ENCODE measurements around the gene POLD4. TPM values are rescaled to one million over a fixed set of nuclear protein-coding genes. Genes with fewer than 3 reads are reported as not detected.
A peak's percentile ranks its signal among the peaks of the same experiment; 100 is the strongest.

Gene POLD4
- total and polyA plus RNA-seq, 2 of the 13 experiments (the other 11 are each of a cell fraction or from before 2014, with no cell fraction given), result 10.5 to 27.4 TPM

- TF ChIP-seq PRDM10 (CRISPR knock-in tag; IDR thresholded peaks at IDR 0.05; ENCODE audit: low read depth), result peak; percentile 74; the same call in 1 of the 2 replicates
- TF ChIP-seq PHF8 (CRISPR knock-in tag; IDR thresholded peaks at IDR 0.05), result peak; percentile 37
- TF ChIP-seq ZFP1 (CRISPR knock-in tag; IDR thresholded peaks at IDR 0.05), result no peak; the same call in 1 of the 2 replicates
- no peak for TF ChIP-seq HOXA5 (CRISPR knock-in tag; IDR thresholded peaks at IDR 0.05)
- no peak for TF ChIP-seq ZFP90 (CRISPR knock-in tag; IDR thresholded peaks at IDR 0.05; ENCODE audit: borderline replicate concordance)
- TF ChIP-seq CBX1 (IDR thresholded peaks at IDR 0.05; ENCODE audit: low read depth), result peak; percentile 42
- peak; percentile 52; the same call in 1 of the 2 replicates for TF ChIP-seq NFYB (CRISPR knock-in tag; IDR thresholded peaks at IDR 0.05)
- no peak for TF ChIP-seq LRRFIP1 (CRISPR knock-in tag; conservative IDR thresholded peaks at IDR 0.05)
- TF ChIP-seq ZNF605 (CRISPR knock-in tag; IDR thresholded peaks at IDR 0.05), result peak; percentile 60
- no peak for TF ChIP-seq PCBP2 (optimal IDR thresholded peaks at IDR 0.05; ENCODE audit: low read depth, low read length, poor library complexity, severe bottlenecking)
- no peak for TF ChIP-seq ZNF337 (CRISPR knock-in tag; IDR thresholded peaks at IDR 0.05; ENCODE audit: borderline replicate concordance, low read depth)
- TF ChIP-seq HMG20A (CRISPR knock-in tag; IDR thresholded peaks at IDR 0.05; ENCODE audit: borderline replicate concordance), result peak; percentile 70; the same call in 1 of the 2 replicates
- TF ChIP-seq NFE2L2 (IDR thresholded peaks at IDR 0.05; ENCODE audit: low read length), result no peak
- no peak for TF ChIP-seq NR0B2 (CRISPR knock-in tag; IDR thresholded peaks at IDR 0.05)
- peak; percentile 65; the same call in 1 of the 2 replicates for TF ChIP-seq JUNB (CRISPR knock-in tag; IDR thresholded peaks at IDR 0.05; ENCODE audit: borderline replicate concordance)
- no peak for TF ChIP-seq DZIP1 (CRISPR knock-in tag; IDR thresholded peaks at IDR 0.05)
- TF ChIP-seq FOXA3 (CRISPR knock-in tag; IDR thresholded peaks at IDR 0.05), result peak; percentile 87
Measured at GRCh38 chr11:67354075-67355022, 1.0 kb upstream of the POLD4 start (continued).
